Keratinocyte (primary cell): ENCODE data around the gene ZNF500. TPM values are rescaled to one million over a fixed set of nuclear protein-coding genes. Genes with fewer than 3 reads are reported as not detected.

Experiments used
- DNase-seq: peaks from one replicate; pipeline ENCODE4 v3.0.0-alpha.2; 2011; ENCODE audit warnings: low read depth, missing footprints, low spot score
- FAIRE-seq: peaks from 2 replicates; lab custom pipeline; 2011; peaks lifted over from hg19 to GRCh38; lab: Jason Lieb, UNC
- H2AFZ ChIP-seq: 2 replicates; pipeline ENCODE4 v1.6.0; 2012; ENCODE audit warnings: low read length, control low read depth, inconsistent platforms; ENCODE audit not compliant: control insufficient read depth
- H3K27ac ChIP-seq: 2 replicates; pipeline ENCODE4 v1.5.1; 2011; ENCODE audit warnings: low read length; ENCODE audit not compliant: control insufficient read depth, insufficient read depth
- H3K27me3 ChIP-seq: 3 replicates; pipeline ENCODE4 v1.6.0; 2011; ENCODE audit warnings: low read length; ENCODE audit not compliant: control insufficient read depth, insufficient read depth; ENCODE audit errors: extremely low read depth
- H3K36me3 ChIP-seq, 2 experiments: 2 replicates in 1 of 2; 3 replicates in 1 of 2; pipeline ENCODE4 v1.5.1; 2011; ENCODE audit warnings: low read length in 2 of 2, mild to moderate bottlenecking in 1 of 2; ENCODE audit not compliant: control insufficient read depth in 2 of 2, insufficient read depth in 2 of 2; ENCODE audit errors: extremely low read depth in 1 of 2
- H3K4me1 ChIP-seq: 3 replicates; pipeline ENCODE4 v1.5.1; 2011; ENCODE audit warnings: low read length; ENCODE audit not compliant: control insufficient read depth, insufficient read depth; ENCODE audit errors: extremely low read depth
- H3K4me2 ChIP-seq: 3 replicates; pipeline ENCODE4 v1.6.0; 2011; ENCODE audit warnings: low read depth, low read length; ENCODE audit not compliant: control insufficient read depth, insufficient read depth; ENCODE audit errors: extremely low read depth
- H3K4me3 ChIP-seq, 3 experiments: fragments of 200-600 bp in 1 of 3; sonication (generic) in 1 of 3; 2 replicates in 2 of 3; 3 replicates in 1 of 3; pipeline ENCODE4 v1.5.1; 2011 to 2016; ENCODE audit warnings: low read length in 3 of 3, mild to moderate bottlenecking in 3 of 3, control low read depth in 2 of 3, inconsistent platforms in 1 of 3, low read depth in 1 of 3, mixed read lengths in 1 of 3, mixed run types in 1 of 3, moderate library complexity in 1 of 3; ENCODE audit not compliant: control insufficient read depth in 2 of 3, insufficient read depth in 2 of 3; ENCODE audit errors: extremely low read depth in 1 of 3
- H3K79me2 ChIP-seq: 2 replicates; pipeline ENCODE4 v1.6.0; 2012; ENCODE audit warnings: low read length; ENCODE audit not compliant: control insufficient read depth, insufficient read depth
- H3K9ac ChIP-seq: 3 replicates; pipeline ENCODE4 v1.6.0; 2011; ENCODE audit warnings: low read length; ENCODE audit not compliant: control insufficient read depth, insufficient read depth; ENCODE audit errors: extremely low read depth
- H3K9me1 ChIP-seq: 3 replicates; pipeline ENCODE4 v1.6.0; 2011; ENCODE audit warnings: low read length; ENCODE audit not compliant: control insufficient read depth, insufficient read depth; ENCODE audit errors: extremely low read depth
- H3K9me3 ChIP-seq: 2 replicates; pipeline ENCODE4 v1.5.1; 2012; ENCODE audit warnings: low read depth, low read length; ENCODE audit not compliant: control insufficient read depth
- H4K20me1 ChIP-seq: 3 replicates; pipeline ENCODE4 v1.6.0; 2011; ENCODE audit warnings: low read length; ENCODE audit not compliant: control insufficient read depth, insufficient read depth; ENCODE audit errors: extremely low read depth
- CTCF ChIP-seq, 3 experiments: IDR thresholded peaks in 1 of 3; conservative IDR thresholded peaks in 1 of 3; optimal IDR thresholded peaks in 1 of 3; 2 replicates in 2 of 3; 3 replicates in 1 of 3; pipeline versions ENCODE3 to v1.5.1; 2011; ENCODE audit warnings: low read length in 3 of 3, mild to moderate bottlenecking in 3 of 3, moderate library complexity in 2 of 3, control low read depth in 1 of 3, inconsistent platforms in 1 of 3; ENCODE audit not compliant: insufficient read depth in 2 of 3; ENCODE audit errors: extremely low read depth in 1 of 3
- EZH2 ChIP-seq: IDR thresholded peaks from one replicate; pipeline ENCODE4 v1.6.1; 2012; ENCODE audit warnings: inconsistent platforms, mild to moderate bottlenecking, low read length, moderate library complexity
- dilution Hi-C: fragments of 300-500 bp; cut with MboI; formaldehyde crosslinking; loops from one replicate; pipeline ENCODE4 v1.7.0; 2020; ENCODE audit warnings: low sequenced_read_pairs; ENCODE audit not compliant: extremely low pct_ligation_motif_present
- polyA plus RNA-seq, 5 experiments: library from polyadenylated mRNA; depleted of rRNA in 3 of 5; stranded (reverse) in 3 of 5; stranded (forward) in 1 of 5; unstranded in 1 of 5; fragments of >200 nt; gene quantifications; 1 replicate in 1 of 5; 2 replicates in 3 of 5; 3 replicates in 1 of 5; pipeline versions ENCODE4 v1.2.1 to v1.2.3, GENCODE V29; 2011 to 2012; ENCODE audit warnings: missing spikeins in 2 of 5, low read depth in 1 of 5, low replicate concordance in 1 of 5

The ZNF500 gene
- polyA plus RNA-seq, 1 donor (not counting 4 experiments of a cell fraction or from before 2014, with no cell fraction given): 3.3 TPM

DNA sequence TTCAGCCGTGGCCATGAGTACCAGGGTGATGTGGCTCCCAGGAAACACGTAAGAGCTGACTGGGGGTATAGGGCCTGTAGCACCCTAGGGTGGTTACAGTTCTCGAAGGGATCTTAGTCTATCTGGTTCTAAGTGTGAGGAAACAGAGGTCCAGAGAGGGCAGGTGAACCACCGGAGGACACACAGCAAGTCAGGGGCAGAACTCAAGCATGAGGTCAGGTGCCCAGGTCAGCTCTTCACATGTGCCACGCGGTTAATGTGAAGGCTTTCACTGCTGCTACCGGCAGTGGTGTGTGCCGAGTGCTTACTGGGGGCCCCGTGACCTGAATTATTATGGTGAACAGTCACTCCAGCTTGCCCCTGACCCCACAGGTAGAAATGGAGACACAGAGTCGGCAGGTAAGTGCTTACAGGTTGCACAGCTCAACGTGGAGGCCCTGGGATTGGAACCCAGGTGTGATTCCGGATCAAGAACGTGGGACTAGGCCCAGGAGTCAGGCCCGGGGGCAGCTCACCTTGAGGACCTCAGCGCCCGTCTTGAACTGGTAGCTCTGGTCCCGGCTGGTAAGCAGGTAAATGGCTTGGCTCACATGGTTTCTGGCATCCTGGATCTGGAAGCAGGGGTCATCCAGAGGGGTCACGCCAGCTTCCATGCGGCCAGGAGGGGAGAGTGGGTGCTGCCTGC lies 32.4 kb upstream of the ZNF500 start:
- no peaks in the 10 kb centered on the region for H3K9me3 ChIP-seq
- no peaks in the 10 kb centered on the region for H3K27me3 ChIP-seq
- DNase-seq: no peak
- H4K20me1 ChIP-seq: no peaks in the 10 kb centered on the region
- H3K9me1 ChIP-seq: no peaks in the 10 kb centered on the region
- no peak overlapping the region for H2AFZ ChIP-seq
- H3K4me1 ChIP-seq: peaks cover 25% of the 10 kb centered on the region
- peaks cover 0 to 9% of the 10 kb centered on the region in 2 experiments for H3K36me3 ChIP-seq
- H3K79me2 ChIP-seq: no peaks in the 10 kb centered on the region
- dilution Hi-C loops: no loop called here
- H3K4me2 ChIP-seq: no peak overlapping the region
- H3K9ac ChIP-seq: no peak overlapping the region
- H3K27ac ChIP-seq: no peak overlapping the region
- TF ChIP-seq EZH2: no peak
- no peak for TF ChIP-seq CTCF (optimal IDR thresholded peaks at IDR 0.05 in 1 of 3, IDR thresholded peaks at IDR 0.05 in 1 of 3, conservative IDR thresholded peaks at IDR 0.05 in 1 of 3; ENCODE audit: extremely low read depth in 1 of 3, insufficient read depth in 2 of 3, low read length in 3 of 3)
- H3K4me3 ChIP-seq: no peak overlapping the region
- no peak for FAIRE-seq

GRCh38 chr16:4798456-4798855 lies 31.5 kb upstream of the ZNF500 start:
- no peaks in the 10 kb centered on the region for H3K79me2 ChIP-seq
- no peak overlapping the region for H3K9ac ChIP-seq
- H3K27me3 ChIP-seq: no peaks in the 10 kb centered on the region
- dilution Hi-C loops: no loop called here
- peaks cover 25% of the 10 kb centered on the region for H3K4me1 ChIP-seq
- no peak overlapping the region for H3K4me3 ChIP-seq
- no peak overlapping the region for H3K4me2 ChIP-seq
- no peak for DNase-seq
- H4K20me1 ChIP-seq: no peaks in the 10 kb centered on the region
- no peaks in the 10 kb centered on the region for H3K9me3 ChIP-seq
- H3K9me1 ChIP-seq: no peaks in the 10 kb centered on the region
- H2AFZ ChIP-seq: no peak overlapping the region
- peaks cover 0 to 8% of the 10 kb centered on the region in 2 experiments for H3K36me3 ChIP-seq
- FAIRE-seq: no peak
- no peak for TF ChIP-seq CTCF (optimal IDR thresholded peaks at IDR 0.05 in 1 of 3, IDR thresholded peaks at IDR 0.05 in 1 of 3, conservative IDR thresholded peaks at IDR 0.05 in 1 of 3; ENCODE audit: extremely low read depth in 1 of 3, insufficient read depth in 2 of 3, low read length in 3 of 3)
- TF ChIP-seq EZH2: no peak
- no peak overlapping the region for H3K27ac ChIP-seq
